ENCODE results near the gene ZNF511. TPM values are rescaled to one million over a fixed set of nuclear protein-coding genes. Genes with fewer than 3 reads are reported as not detected.

Gene ZNF511, protein sequence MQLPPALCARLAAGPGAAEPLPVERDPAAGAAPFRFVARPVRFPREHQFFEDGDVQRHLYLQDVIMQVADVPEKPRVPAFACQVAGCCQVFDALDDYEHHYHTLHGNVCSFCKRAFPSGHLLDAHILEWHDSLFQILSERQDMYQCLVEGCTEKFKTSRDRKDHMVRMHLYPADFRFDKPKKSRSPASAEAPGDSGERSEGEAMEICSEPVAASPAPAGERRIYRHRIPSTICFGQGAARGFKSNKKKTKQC
- total RNA-seq (2014; rRNA removed; shearing (Covaris generic)), result 12.4 and 12.6 TPM in 2 replicates
- polyA plus RNA-seq (2016; fragmentation: Nextera tagmentation; extraction: Ambion mirVana), result 59.5 and 63.3 TPM in 2 replicates

DNA sequence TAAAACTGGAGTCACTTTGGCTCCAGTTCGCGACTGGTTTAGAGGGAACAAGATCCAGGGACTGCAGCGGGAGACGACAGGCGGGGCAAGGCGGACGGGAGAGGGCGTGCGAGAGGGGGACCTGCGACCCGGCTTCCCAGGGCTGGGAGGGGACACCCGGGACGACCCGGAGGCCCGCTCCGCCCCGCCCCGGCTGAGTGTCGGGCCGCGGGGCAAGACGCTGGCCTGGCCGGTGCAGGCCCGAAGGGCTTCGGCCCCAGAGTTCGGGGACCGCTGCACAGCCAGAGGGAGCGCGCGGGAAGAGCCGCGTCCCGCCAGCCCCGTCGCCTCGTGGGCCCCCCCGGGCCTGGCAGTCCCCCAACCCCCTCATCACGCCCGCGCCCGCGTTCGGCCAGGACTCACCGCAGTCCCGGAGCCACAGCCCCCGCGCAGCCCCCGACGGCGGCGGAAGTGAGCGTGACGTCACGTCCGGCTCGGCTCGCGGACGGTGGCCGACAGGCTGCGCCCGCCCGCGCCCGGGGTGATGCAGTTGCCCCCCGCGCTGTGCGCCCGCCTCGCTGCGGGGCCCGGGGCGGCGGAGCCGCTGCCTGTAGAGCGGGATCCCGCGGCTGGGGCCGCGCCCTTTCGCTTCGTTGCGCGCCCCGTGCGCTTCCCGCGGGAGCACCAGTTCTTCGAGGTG, at the start of gene ZNF511, which contains the start of gene TUBGCP2:
Gene ZNF511 (plus strand): TSS at position 494 of the 679 bp plus-strand sequence. CDS start 30 bp downstream, at position 524.
Gene TUBGCP2 (minus strand): TSS at position 452 of the 679 bp plus-strand sequence. CDS start 5,931 bp downstream, outside the sequence.
- Histone ChIP-seq H3K4me3 (peak within 1 kb of the TSS; percentile 98), H3K4me2 (ENCODE audit: unreplicated experiment) (peak within 1 kb of the TSS; percentile 96), H3K27me3 (replicated peaks; ENCODE audit: insufficient read depth) (no peaks in the 10 kb centered on the region), H3K4me1 (ENCODE audit: insufficient read depth) (peaks cover 11% of the 10 kb centered on the region), H3F3A (ENCODE audit: insufficient read depth) (0 out of 2 replicates have a peak, but pooled peaks cover 5% of the 10 kb centered on the region), H4K20me1 (ENCODE audit: insufficient read depth) (no peaks in the 10 kb centered on the region; the same call in 1 of the 2 replicates), H3K9me2 (ENCODE audit: insufficient read depth) (no peaks in the 10 kb centered on the region), H3K27ac (peak within 1 kb of the TSS; percentile 94), H3K9ac (peak within 1 kb of the TSS; percentile 99), H3K36me3 (ENCODE audit: low read depth) (no peaks in the 10 kb centered on the region), H3K79me2 (ENCODE audit: insufficient read depth) (peaks cover 49% of the 10 kb centered on the region), H2AFZ (peak within 1 kb of the TSS; percentile 75), H3K9me3 (ENCODE audit: low read depth) (no peaks in the 10 kb centered on the region)
- in situ Hi-C loops (cut with MboI), result no loop called here
- DNase-seq, result peak; percentile 94
- WGBS, 2 experiments (ENCODE audit: low coverage in 1 of 2, low lambda C conversion rate in 2 of 2, missing lambda C conversion rate in 2 of 2), result 0 to 1% methylated on average over 51 to 68 of the region's 89 CpGs
- TF ChIP-seq EZH2phosphoT487 (IDR thresholded peaks at IDR 0.05; ENCODE audit: insufficient read depth, low read depth), result no peak
- no peak for TF ChIP-seq EZH2 (IDR thresholded peaks at IDR 0.05; ENCODE audit: insufficient read depth, poor library complexity, severe bottlenecking)

DNA sequence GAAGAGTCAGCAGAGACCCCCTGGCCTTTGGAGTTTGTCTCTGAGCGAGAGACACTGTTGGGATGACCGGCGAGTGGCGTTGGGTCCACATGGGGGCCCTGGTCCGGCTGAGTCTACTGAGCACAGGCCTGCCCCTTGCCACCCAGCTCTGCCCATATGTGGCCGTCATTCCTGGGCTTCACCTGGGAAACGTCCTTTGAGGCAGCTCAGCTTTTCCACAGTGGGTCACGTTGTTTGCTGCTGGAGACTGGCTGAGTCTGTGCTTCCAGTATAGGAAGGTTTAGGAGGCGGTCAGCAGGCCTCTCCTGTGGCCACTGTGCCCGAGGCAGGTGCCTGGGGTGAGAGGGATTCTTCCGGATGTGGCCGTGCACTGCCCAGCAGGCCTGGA, 49.1 kb upstream of the ZNF511 start:
- Histone ChIP-seq H3K79me2 (ENCODE audit: insufficient read depth) (no peaks in the 10 kb centered on the region), H3K36me3 (ENCODE audit: low read depth) (no peaks in the 10 kb centered on the region), H3K9me3 (ENCODE audit: low read depth) (no peaks in the 10 kb centered on the region), H3K27ac (peak overlapping the region; percentile 77), H3K4me2 (ENCODE audit: unreplicated experiment) (peak overlapping the region; percentile 14), H3F3A (ENCODE audit: insufficient read depth) (peaks cover 9% of the 10 kb centered on the region), H3K4me3 (no peak overlapping the region), H3K4me1 (ENCODE audit: insufficient read depth) (peaks cover 16% of the 10 kb centered on the region), H3K27me3 (replicated peaks; ENCODE audit: insufficient read depth) (no peaks in the 10 kb centered on the region), H3K9me2 (ENCODE audit: insufficient read depth) (no peaks in the 10 kb centered on the region), H2AFZ (0 out of 2 replicates have a peak overlapping the region, but pooled peaks have one; percentile 13), H3K9ac (peak overlapping the region; percentile 54), H4K20me1 (ENCODE audit: insufficient read depth) (no peaks in the 10 kb centered on the region)
- DNase-seq, result no peak
- TF ChIP-seq EZH2 (IDR thresholded peaks at IDR 0.05; ENCODE audit: insufficient read depth, poor library complexity, severe bottlenecking), result no peak
- whole genome bisulfite sequencing, 2 experiments (ENCODE audit: low coverage in 1 of 2, low lambda C conversion rate in 2 of 2, missing lambda C conversion rate in 2 of 2), result 41 to 43% methylated on average over 12 of the region's 12 CpGs
- in situ Hi-C loops (cut with MboI), result no loop called here

DNA sequence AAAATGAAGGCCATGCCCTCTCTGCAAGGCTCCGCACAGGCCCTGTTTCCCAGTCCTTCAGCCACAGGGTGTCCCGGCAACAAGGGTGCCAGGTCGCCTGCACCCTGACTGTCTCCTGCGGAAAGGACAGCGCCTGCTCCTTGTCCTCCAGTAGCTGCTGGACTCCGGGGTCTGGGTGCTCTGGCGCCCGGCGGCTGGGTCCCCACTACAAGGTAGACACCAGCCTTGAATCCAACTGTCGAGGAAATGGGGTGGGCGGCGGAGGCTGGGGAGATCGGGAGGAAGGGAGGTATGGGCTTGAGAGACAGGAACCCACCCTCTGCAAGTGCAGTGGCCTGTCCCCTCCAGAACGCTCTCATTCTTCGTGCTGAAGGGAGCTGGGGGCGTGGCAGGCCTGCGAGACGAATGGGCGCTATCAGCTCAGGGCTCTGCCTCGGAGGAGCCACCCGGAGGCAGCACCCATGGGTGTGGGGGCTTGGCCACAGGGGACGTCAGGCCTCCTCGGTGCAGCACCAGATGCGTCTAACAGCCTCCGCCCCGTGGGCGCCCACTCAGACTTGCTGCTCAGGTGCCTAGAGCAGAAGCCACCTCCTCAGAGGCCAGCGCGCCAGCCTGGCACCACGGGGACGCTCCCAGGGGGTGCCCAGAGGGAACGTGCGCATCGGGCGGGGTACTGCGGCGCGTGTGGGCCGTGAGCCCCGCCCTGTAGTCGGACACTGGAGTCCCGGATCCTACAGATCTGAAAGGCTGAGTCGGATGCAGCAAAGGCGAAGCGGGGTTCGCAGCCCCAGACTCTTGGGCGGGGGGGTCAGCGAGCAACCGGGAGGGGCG, 47.6 kb upstream of the ZNF511 start:
- TF ChIP-seq EZH2 (IDR thresholded peaks at IDR 0.05; ENCODE audit: insufficient read depth, poor library complexity, severe bottlenecking) (no peak), EZH2phosphoT487 (IDR thresholded peaks at IDR 0.05; ENCODE audit: insufficient read depth, low read depth) (no peak)
- Histone ChIP-seq H2AFZ (peak overlapping the region; percentile 60), H3K4me1 (ENCODE audit: insufficient read depth) (peaks cover 16% of the 10 kb centered on the region), H3K9ac (peak overlapping the region; percentile 77), H3K9me2 (ENCODE audit: insufficient read depth) (no peaks in the 10 kb centered on the region), H3K4me3 (peak overlapping the region; percentile 68), H3F3A (ENCODE audit: insufficient read depth) (peaks cover 9% of the 10 kb centered on the region), H3K9me3 (ENCODE audit: low read depth) (no peaks in the 10 kb centered on the region), H3K36me3 (ENCODE audit: low read depth) (no peaks in the 10 kb centered on the region), H3K79me2 (ENCODE audit: insufficient read depth) (no peaks in the 10 kb centered on the region), H3K27ac (0 out of 2 replicates have a peak overlapping the region, but pooled peaks have one; percentile 1), H3K4me2 (ENCODE audit: unreplicated experiment) (peak overlapping the region; percentile 82), H4K20me1 (ENCODE audit: insufficient read depth) (no peaks in the 10 kb centered on the region), H3K27me3 (replicated peaks; ENCODE audit: insufficient read depth) (no peaks in the 10 kb centered on the region)
- 23 to 29% methylated on average over 42 to 46 of the region's 50 CpGs for WGBS, 2 experiments (ENCODE audit: low coverage in 1 of 2, low lambda C conversion rate in 2 of 2, missing lambda C conversion rate in 2 of 2)
- in situ Hi-C loops (cut with MboI), result no loop called here
- peak; percentile 76 for DNase-seq

Measured in GM23248 (cell line).